GM12878 (cell line): ENCODE results near the gene RELT. TPM values are rescaled to one million over a fixed set of nuclear protein-coding genes. Genes with fewer than 3 reads are reported as not detected.

ENCODE experiments used
- BACH1 ChIP-seq: fragments of 450-650 bp; IDR thresholded peaks from 2 replicates; pipeline ENCODE4 v1.6.1; 2017; ENCODE audit warnings: mild to moderate bottlenecking, borderline replicate concordance
- CBX5 ChIP-seq: sonication (generic); IDR thresholded peaks from 2 replicates; pipeline ENCODE4 v1.6.1; 2016; ENCODE audit warnings: low read depth, moderate library complexity, mild to moderate bottlenecking, inconsistent platforms
- CHD4 ChIP-seq: fragments of 200-600 bp; sonication (generic); IDR thresholded peaks from 2 replicates; pipeline ENCODE4 v1.6.1; 2016; ENCODE audit warnings: mild to moderate bottlenecking
- CUX1 ChIP-seq: IDR thresholded peaks from 2 replicates; pipeline ENCODE4 v1.6.1; 2012; ENCODE audit warnings: improper control_type of control experiment, low read depth, low read length; ENCODE audit not compliant: insufficient replicate concordance
- DPF2 ChIP-seq: fragments of 450-650 bp; IDR thresholded peaks from 2 replicates; pipeline ENCODE4 v1.6.1; 2017; ENCODE audit warnings: mild to moderate bottlenecking
- EP300 ChIP-seq, 2 experiments: fragments of 150-350 bp in 1 of 2; IDR thresholded peaks; 2 replicates each; pipeline ENCODE4 v1.6.1; 2011 to 2012; ENCODE audit warnings: low read depth in 2 of 2, low read length in 2 of 2, borderline replicate concordance in 1 of 2, improper control_type of control experiment in 1 of 2, inconsistent platforms in 1 of 2; ENCODE audit not compliant: control insufficient read depth in 1 of 2
- ESRRA ChIP-seq: IDR thresholded peaks from 2 replicates; pipeline ENCODE4 v1.6.1; 2012; ENCODE audit warnings: mild to moderate bottlenecking, low read length, improper control_type of control experiment
- EZH2 ChIP-seq: IDR thresholded peaks from 2 replicates; pipeline ENCODE4 v1.6.1; 2012; ENCODE audit warnings: low read depth, mild to moderate bottlenecking, control low read depth, inconsistent platforms, low read length, borderline replicate concordance; ENCODE audit not compliant: control insufficient read depth
- HDAC6 ChIP-seq: fragments of 200-600 bp; sonication (generic); IDR thresholded peaks from one replicate; pipeline ENCODE4 v1.8.0; 2017; ENCODE audit warnings: antibody characterized with exemption; ENCODE audit not compliant: unreplicated experiment
- IKZF1 ChIP-seq: fragments of 450-650 bp; conservative IDR thresholded peaks from 2 replicates; pipeline ENCODE4 v1.6.1; 2017; ENCODE audit warnings: antibody characterized with exemption, mild to moderate bottlenecking
- LARP7 ChIP-seq: fragments of 450-650 bp; IDR thresholded peaks from 2 replicates; pipeline ENCODE4 v1.6.1; 2017; ENCODE audit warnings: mild to moderate bottlenecking
- MLLT1 ChIP-seq: fragments of 450-650 bp; IDR thresholded peaks from 2 replicates; pipeline ENCODE4 v1.6.1; 2016; ENCODE audit warnings: mild to moderate bottlenecking
- MYB ChIP-seq: fragments of 150-350 bp; IDR thresholded peaks from 2 replicates; pipeline ENCODE4 v1.6.1; 2014; ENCODE audit warnings: mild to moderate bottlenecking, low read depth, low read length, borderline replicate concordance
- NFIC ChIP-seq: IDR thresholded peaks from 2 replicates; pipeline ENCODE4 v1.6.1; 2012; ENCODE audit warnings: low read depth, mild to moderate bottlenecking, inconsistent platforms, low read length, moderate library complexity
- STAT1 ChIP-seq: fragments of 450-650 bp; conservative IDR thresholded peaks from 2 replicates; pipeline ENCODE4 v1.6.1; 2014; ENCODE audit warnings: antibody characterized with exemption, mild to moderate bottlenecking
- ZBTB33 ChIP-seq: fragments of 450-650 bp; IDR thresholded peaks from 2 replicates; pipeline ENCODE4 v1.6.1; 2017; ENCODE audit warnings: mild to moderate bottlenecking
- polyA plus RNA-seq, 11 experiments: library from polyadenylated mRNA; depleted of rRNA in 4 of 11; unstranded in 6 of 11; stranded (reverse) in 5 of 11; fragments of >200 nt; fragmentation: Nextera tagmentation in 4 of 11; fragmentation: Illumina TruSeq in 1 of 11; extraction: Ambion mirVana in 4 of 11; extraction: Trizol in 1 of 11; gene quantifications; 1 replicate in 1 of 11; 2 replicates in 10 of 11; pipeline versions ENCODE4 v1.2.1 to v1.2.3, GENCODE V29; 2011 to 2016; ENCODE audit warnings: inconsistent platforms in 2 of 11, missing spikeins in 2 of 11, low read depth in 1 of 11
- total RNA-seq, 4 experiments: library from RNA; depleted of rRNA in 3 of 4; stranded (reverse); fragments of >200 nt in 3 of 4; fragmentation: Illumina TruSeq in 1 of 4; extraction: Trizol in 1 of 4; gene quantifications; 2 replicates each; pipeline versions ENCODE4 v1.2.1 to v1.2.3, GENCODE V29; 2013 to 2021
- TF ChIP-seq, protein P1 (sequence below): IDR thresholded peaks from 2 replicates; pipeline ENCODE4 v1.6.1; 2011; ENCODE audit warnings: low read depth, mild to moderate bottlenecking, low read length, moderate library complexity, borderline replicate concordance; ENCODE audit errors: extremely low read depth
- TF ChIP-seq, protein P2 (sequence below): fragments of 450-650 bp; IDR thresholded peaks from 2 replicates; pipeline ENCODE4 v1.6.1; 2016; ENCODE audit warnings: mild to moderate bottlenecking

Gene RELT
- total and polyA plus RNA-seq, 10 of the 15 experiments (the other 5 are each of a cell fraction or from before 2014, with no cell fraction given): 1.2 to 28.5 (median 10.8) TPM

- TF ChIP-seq, protein P1, sequence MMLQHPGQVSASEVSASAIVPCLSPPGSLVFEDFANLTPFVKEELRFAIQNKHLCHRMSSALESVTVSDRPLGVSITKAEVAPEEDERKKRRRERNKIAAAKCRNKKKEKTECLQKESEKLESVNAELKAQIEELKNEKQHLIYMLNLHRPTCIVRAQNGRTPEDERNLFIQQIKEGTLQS: no peak
- no peak for TF ChIP-seq ZBTB33
- TF ChIP-seq IKZF1: peak; percentile 96
- peak; percentile 11 to 67; a peak in 3 of 4 replicates for TF ChIP-seq EP300 (IDR thresholded peaks at IDR 0.05; ENCODE audit: borderline replicate concordance in 1 of 2, control insufficient read depth in 1 of 2, low read depth in 2 of 2, low read length in 2 of 2)
- no peak for TF ChIP-seq EZH2
- no peak for TF ChIP-seq CUX1
- no peak for TF ChIP-seq CBX5
- no peak for TF ChIP-seq STAT1
- peak; percentile 13; the same call in 1 of the 2 replicates for TF ChIP-seq LARP7
- TF ChIP-seq, protein P2, sequence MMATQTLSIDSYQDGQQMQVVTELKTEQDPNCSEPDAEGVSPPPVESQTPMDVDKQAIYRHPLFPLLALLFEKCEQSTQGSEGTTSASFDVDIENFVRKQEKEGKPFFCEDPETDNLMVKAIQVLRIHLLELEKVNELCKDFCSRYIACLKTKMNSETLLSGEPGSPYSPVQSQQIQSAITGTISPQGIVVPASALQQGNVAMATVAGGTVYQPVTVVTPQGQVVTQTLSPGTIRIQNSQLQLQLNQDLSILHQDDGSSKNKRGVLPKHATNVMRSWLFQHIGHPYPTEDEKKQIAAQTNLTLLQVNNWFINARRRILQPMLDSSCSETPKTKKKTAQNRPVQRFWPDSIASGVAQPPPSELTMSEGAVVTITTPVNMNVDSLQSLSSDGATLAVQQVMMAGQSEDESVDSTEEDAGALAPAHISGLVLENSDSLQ: peak; percentile 55; the same call in 1 of the 2 replicates
- TF ChIP-seq MYB: no peak
- TF ChIP-seq BACH1: no peak
- TF ChIP-seq DPF2: peak; percentile 87
- TF ChIP-seq NFIC: no peak
- no peak for TF ChIP-seq HDAC6
- no peak for TF ChIP-seq ESRRA
- peak; percentile 73 for TF ChIP-seq MLLT1
- TF ChIP-seq CHD4: no peak
Observed at GRCh38 chr11:73384872-73385689, 8.9 kb downstream of the RELT start (continued).
